ENCODE results near the gene ALPG. TPM values are rescaled to one million over a fixed set of nuclear protein-coding genes. Genes with fewer than 3 reads are reported as not detected.
A peak's percentile ranks its signal among the peaks of the same experiment; 100 is the strongest.
"Not testable (repeated sequence)": the region's sequence is repeated elsewhere in the genome, so short reads cannot be mapped to it uniquely, and the experiment has no call there.

The ALPG gene
- total RNA-seq, 1 experiment from 2014 or later: not detected

GRCh38 chr2:232376713-232377112 is 29.9 kb upstream of the ALPG start:
- no peak for DNase-seq (ENCODE audit: low read depth)

DNA sequence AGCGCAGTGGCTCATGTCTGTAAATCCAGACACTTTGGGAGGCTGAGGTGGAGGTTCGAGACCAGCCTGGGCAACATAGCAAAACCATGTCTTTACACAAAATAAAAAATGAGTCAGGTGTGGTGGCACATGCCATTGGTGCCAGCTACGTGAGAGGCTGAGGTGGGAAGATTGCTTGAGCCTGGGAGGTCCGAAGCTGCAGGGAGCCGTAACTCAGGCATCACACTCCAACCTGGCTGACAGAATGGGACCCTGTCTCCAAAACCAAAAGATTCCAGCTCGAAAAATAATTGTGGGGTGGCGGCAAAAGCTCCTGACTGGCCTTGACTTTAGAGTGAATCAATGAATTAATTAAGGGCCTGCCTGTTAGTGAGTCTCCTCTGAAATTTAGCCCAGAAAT is 29.3 kb upstream of the ALPG start:
- DNase-seq (ENCODE audit: low read depth): no peak

- no peak for DNase-seq (ENCODE audit: low read depth)
Observed at GRCh38 chr2:232377841-232378734, 28.6 kb upstream of the ALPG start.

GRCh38 chr2:232378735-232379151 is 27.9 kb upstream of the ALPG start, which contains the start of gene ALPP:
Gene ALPP, plus strand, starts transcription at chr2:232378751. Its CDS starts 52 bp downstream, at chr2:232378803.
- DNase-seq (ENCODE audit: low read depth): not testable (repeated sequence)

DNA sequence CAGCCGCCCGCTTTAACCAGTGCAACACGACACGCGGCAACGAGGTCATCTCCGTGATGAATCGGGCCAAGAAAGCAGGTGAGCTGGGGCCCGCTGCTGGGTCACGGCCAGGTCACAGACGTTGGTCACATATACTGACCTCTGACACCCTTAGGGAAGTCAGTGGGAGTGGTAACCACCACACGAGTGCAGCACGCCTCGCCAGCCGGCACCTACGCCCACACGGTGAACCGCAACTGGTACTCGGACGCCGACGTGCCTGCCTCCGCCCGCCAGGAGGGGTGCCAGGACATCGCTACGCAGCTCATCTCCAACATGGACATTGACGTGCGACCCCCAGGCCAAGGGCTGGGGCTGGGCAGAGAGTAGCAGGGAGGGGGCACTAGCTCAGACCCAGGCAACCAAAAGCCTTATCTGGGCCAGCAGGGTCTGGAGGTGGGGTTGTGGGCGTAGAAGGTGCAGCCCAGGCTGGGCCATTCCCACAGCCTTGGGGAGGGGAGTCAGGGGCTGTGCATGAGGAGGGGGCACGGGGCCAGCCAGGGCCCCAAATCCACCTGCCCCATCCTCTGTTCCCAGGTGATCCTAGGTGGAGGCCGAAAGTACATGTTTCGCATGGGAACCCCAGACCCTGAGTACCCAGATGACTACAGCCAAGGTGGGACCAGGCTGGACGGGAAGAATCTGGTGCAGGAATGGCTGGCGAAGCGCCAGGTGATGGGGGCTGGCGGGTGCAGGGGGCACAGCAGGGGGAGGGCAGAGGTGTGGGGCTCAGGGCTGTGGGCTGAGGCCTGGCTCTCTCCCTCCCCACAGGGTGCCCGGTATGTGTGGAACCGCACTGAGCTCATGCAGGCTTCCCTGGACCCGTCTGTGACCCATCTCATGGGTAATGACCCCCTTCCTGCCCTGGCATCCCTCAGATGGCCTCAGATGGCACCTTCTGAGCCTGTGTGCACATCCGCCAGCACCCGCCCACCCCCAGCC is 26.7 kb upstream of the ALPG start:
- DNase-seq (ENCODE audit: low read depth): not testable (repeated sequence)

- DNase-seq (ENCODE audit: low read depth): not testable (repeated sequence)
Observed at GRCh38 chr2:232381204-232382031, 25.2 kb upstream of the ALPG start.

- no peak for DNase-seq (ENCODE audit: low read depth)
Observed at GRCh38 chr2:232382331-232383225, 24.1 kb upstream of the ALPG start.

DNA sequence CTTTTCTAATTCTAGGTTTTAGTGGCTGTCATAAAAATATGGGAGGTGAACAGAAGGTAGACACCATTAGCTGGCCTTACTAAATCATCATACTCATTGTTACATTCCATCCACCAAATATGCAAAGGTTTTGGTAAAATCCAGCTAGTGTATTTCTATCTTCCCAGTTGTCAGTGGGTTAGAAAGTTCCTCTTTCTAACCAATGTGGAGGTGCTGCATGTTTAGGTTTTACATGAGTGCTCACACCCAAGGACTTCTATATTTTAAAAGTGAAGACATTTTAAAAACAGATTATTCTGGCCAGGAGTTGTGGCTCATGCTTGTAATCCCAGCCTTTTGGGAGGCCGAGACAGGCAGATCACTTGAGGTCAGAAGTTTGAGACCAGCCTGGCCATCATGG is 22.2 kb upstream of the ALPG start:
- DNase-seq (ENCODE audit: low read depth): no peak

GRCh38 chr2:232385058-232385457 is 21.6 kb upstream of the ALPG start:
- not testable (repeated sequence) for DNase-seq (ENCODE audit: low read depth)

DNA sequence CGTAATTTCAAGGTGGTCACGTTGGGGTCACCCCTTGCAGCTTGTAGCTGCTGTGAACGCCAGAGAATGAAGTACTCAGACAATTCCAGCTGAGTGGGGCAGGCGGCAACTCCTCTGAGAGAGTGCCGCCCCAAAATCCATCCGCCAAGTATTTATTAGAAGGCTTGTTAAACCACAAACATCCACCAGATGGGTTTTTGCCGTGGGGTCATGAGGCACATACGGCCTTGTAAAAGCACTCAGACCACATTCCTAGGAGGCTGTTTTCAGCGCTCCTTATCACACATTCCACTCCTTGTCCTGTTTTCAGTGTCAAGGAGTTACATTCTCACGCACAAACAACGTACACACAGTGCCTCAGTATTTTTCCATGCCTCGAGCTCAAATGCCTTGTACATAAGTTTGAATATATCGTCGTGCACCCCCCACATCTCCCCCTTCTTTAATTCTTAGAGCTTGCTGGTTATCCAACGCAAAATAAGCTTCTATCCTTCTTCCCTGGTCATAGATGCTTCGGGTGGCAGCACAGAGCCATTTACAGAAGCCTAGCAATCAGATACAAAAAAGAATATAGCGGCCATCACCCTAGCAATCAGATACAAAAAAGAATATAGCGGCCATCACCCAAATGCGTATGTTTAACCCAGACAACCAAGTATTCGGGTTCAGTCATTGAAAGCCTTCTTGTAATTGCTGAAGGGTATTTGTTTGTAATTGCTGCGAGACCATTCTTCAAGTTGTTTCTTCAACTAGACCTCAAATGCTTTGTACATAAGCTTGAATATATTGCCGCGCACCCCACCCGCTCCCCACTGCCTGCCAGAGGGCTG is 20.8 kb upstream of the ALPG start:
- DNase-seq (ENCODE audit: low read depth): peak; percentile 53

GRCh38 chr2:232386490-232386739 is 20.2 kb upstream of the ALPG start:
- DNase-seq (ENCODE audit: low read depth): no peak

- DNase-seq (ENCODE audit: low read depth): no peak
Observed at GRCh38 chr2:232386740-232387450, 19.7 kb upstream of the ALPG start.

DNA sequence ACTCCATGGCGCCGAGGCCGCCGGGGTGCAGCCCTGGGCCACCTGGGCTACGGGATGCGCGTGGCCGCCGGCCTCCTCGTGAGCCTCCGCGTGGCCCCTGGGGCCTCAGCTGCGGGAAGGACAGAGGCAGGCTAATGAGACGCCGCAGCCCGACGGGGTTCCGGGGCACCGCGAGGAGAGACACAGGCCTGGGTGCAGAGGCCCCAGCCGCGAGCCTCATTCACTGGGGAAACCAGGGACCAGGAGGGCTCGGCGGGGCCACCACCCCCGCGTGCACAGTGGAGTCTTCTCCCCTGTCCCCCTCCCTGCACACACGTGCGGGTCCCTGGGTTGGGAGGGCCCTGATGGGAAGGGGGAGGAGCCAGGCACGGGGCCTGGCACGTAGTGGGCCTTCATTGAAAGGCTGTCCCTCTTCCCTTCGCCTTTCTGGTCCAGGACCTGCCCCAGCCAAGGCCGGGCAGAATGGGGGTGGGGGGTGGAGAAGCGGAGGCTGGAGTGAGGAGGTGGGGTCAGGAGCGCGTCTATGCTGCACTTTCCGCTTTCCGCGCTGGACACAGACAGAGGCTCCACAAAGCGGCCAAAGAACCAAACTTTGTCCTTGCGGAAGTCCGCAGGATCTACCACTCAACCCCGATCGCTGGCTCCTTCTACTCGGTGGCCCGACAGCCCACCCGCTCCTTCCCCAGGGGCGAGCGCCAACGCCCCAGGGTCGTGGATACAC is 19.0 kb upstream of the ALPG start:
- no peak for DNase-seq (ENCODE audit: low read depth)

DNA sequence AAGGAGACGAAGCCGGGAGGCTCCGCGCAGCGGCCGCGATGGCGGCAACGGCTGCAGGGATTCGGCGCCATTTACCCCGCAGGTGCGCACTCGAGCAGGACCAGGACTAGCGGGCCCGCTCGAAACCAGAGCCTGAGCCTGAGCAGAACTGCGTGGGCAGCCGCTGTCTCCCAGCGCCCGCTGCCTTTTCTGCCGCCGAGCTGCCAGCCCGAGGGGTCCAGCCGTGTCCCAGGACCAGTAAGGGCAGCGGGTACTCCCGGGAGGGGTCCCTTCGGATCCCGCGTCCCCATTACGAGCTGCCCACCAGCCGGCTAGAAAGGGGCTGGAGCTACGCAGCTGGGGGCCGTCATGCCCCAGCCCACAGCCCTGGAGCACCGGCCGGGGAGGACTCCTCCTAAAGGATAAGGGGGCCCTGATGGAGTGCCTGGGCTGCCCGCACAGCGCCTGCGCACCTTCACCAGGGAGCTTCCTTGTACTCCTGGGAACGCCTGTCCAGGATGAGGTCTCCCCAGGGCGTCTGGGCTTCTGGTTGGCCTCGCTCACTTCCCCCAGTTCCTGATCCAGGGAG is 18.2 kb upstream of the ALPG start:
- no peak for DNase-seq (ENCODE audit: low read depth)

GRCh38 chr2:232389327-232389726 is 17.3 kb upstream of the ALPG start:
- no peak for DNase-seq (ENCODE audit: low read depth)

DNA sequence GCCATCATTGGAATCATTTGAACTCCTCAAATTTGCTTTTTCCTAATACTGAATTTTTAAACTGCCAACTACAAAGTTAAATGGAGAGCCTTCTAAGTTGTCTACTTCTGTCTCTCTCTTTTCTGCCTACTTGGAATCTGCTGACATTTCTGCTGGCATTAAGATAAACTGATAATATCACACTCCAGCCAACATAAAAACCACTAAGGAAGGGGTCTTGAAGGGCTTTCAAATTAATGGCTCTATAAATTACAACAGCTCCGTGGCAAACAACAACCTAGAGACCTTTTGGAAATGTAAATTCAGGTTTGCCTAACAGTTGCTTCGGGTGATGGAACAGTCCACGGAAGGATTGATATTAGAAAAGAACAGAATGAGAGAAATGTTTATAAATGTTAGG is 16.0 kb upstream of the ALPG start:
- no peak for DNase-seq (ENCODE audit: low read depth)

GRCh38 chr2:232393556-232393955 is 13.1 kb upstream of the ALPG start:
- DNase-seq (ENCODE audit: low read depth): no peak

- not testable (repeated sequence) for DNase-seq (ENCODE audit: low read depth)
Observed at GRCh38 chr2:232394431-232394830, 12.2 kb upstream of the ALPG start.

All from LHCN-M2 (cell line).